Measurements from ENCODE around the gene KCNN3.

KCNN3 gene

GRCh38 chr1:154835531-154836324, 34.4 kb downstream of the KCNN3 start:
- no peaks in the 10 kb centered on the region for H3K9me3 Mint-ChIP-seq
- H3K27ac Mint-ChIP-seq: no peak overlapping the region
- H3K4me1 Mint-ChIP-seq (ENCODE audit: low read depth): peaks cover 3% of the 10 kb centered on the region
- H3K27me3 Mint-ChIP-seq (ENCODE audit: low read depth): peaks cover 5% of the 10 kb centered on the region
- no peak overlapping the region for H3K4me3 Mint-ChIP-seq
- no peaks in the 10 kb centered on the region for H3K36me3 Mint-ChIP-seq (ENCODE audit: low read depth)
- no peak for DNase-seq (ENCODE audit: low spot score)

GRCh38 chr1:154833841-154834240, 36.2 kb downstream of the KCNN3 start:
- no peak for DNase-seq (ENCODE audit: low spot score)

GRCh38 chr1:154833209-154833608, 36.9 kb downstream of the KCNN3 start:
- Mint-ChIP-seq H3K36me3 (ENCODE audit: low read depth) (no peaks in the 10 kb centered on the region), H3K27ac (no peak overlapping the region), H3K27me3 (ENCODE audit: low read depth) (peaks cover 5% of the 10 kb centered on the region), H3K4me3 (no peak overlapping the region), H3K4me1 (ENCODE audit: low read depth) (peaks cover 3% of the 10 kb centered on the region), H3K9me3 (no peaks in the 10 kb centered on the region)
- DNase-seq (ENCODE audit: low spot score): no peak

More at GRCh38 chr1:154833841-154834240, 36.2 kb downstream of the KCNN3 start:
- Mint-ChIP-seq H3K4me3 (no peak overlapping the region), H3K9me3 (no peaks in the 10 kb centered on the region), H3K4me1 (ENCODE audit: low read depth) (peaks cover 3% of the 10 kb centered on the region), H3K27me3 (ENCODE audit: low read depth) (peaks cover 5% of the 10 kb centered on the region), H3K36me3 (ENCODE audit: low read depth) (no peaks in the 10 kb centered on the region), H3K27ac (no peak overlapping the region)

GRCh38 chr1:154832384-154832783, 37.7 kb downstream of the KCNN3 start:
- DNase-seq (ENCODE audit: low spot score): no peak
- Mint-ChIP-seq H3K36me3 (ENCODE audit: low read depth) (no peaks in the 10 kb centered on the region), H3K4me3 (no peak overlapping the region), H3K4me1 (ENCODE audit: low read depth) (peaks cover 3% of the 10 kb centered on the region), H3K27ac (no peak overlapping the region), H3K27me3 (ENCODE audit: low read depth) (peaks cover 5% of the 10 kb centered on the region), H3K9me3 (no peaks in the 10 kb centered on the region)

DNA sequence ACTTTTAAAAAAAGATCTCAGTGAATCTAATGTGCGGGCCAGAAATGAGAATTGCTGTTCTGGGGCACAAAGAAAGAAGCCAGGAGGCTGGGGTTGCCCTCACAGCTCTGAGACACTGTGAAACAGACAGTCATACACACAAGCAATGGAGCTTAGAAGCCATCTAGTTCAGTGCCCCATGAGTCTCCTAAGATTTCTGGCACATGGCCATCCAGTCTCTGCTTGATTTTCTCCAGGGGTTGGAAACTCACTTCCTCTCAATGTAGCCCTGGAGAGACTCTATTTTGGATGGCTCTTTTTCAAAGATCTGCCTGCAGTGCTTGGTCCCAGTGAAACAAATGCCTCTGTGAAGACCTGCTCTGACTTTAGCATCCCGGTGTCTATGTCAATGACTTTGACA, 38.6 kb downstream of the KCNN3 start:
- DNase-seq (ENCODE audit: low spot score): no peak
- Mint-ChIP-seq H3K27ac (no peak overlapping the region), H3K4me3 (no peak overlapping the region), H3K9me3 (no peaks in the 10 kb centered on the region), H3K36me3 (ENCODE audit: low read depth) (no peaks in the 10 kb centered on the region), H3K27me3 (ENCODE audit: low read depth) (peaks cover 3% of the 10 kb centered on the region), H3K4me1 (ENCODE audit: low read depth) (peaks cover 3% of the 10 kb centered on the region)

DNA sequence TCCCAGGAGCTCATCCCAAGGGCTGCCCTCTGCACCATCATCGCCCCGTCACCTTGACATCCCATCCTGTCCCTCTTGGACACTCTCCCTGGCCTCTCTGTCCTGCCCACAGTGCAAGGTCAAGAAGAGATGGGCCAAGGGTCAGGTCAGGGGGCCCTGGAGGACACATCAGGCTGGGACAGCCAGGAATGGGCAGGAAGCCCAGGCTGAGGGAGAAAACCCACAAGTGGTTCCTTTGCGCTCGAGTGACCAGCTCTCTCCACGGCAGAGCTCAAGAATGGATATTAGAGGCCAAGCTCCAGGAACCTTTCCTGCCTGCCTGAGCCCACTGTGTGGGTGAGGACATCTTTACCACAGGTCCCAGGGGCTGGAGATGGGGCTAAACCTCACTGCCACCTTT, 41.0 kb downstream of the KCNN3 start:
- H3K27me3 Mint-ChIP-seq (ENCODE audit: low read depth): no peaks in the 10 kb centered on the region
- H3K4me3 Mint-ChIP-seq: no peak overlapping the region
- H3K27ac Mint-ChIP-seq: no peak overlapping the region
- peaks cover 3% of the 10 kb centered on the region for H3K4me1 Mint-ChIP-seq (ENCODE audit: low read depth)
- no peaks in the 10 kb centered on the region for H3K9me3 Mint-ChIP-seq
- DNase-seq (ENCODE audit: low spot score): no peak
- H3K36me3 Mint-ChIP-seq (ENCODE audit: low read depth): no peaks in the 10 kb centered on the region

- H3K9me3 Mint-ChIP-seq: no peaks in the 10 kb centered on the region
- H3K4me1 Mint-ChIP-seq (ENCODE audit: low read depth): no peaks in the 10 kb centered on the region
- H3K4me3 Mint-ChIP-seq: no peak overlapping the region
- H3K27ac Mint-ChIP-seq: no peak overlapping the region
- no peak for DNase-seq (ENCODE audit: low spot score)
- H3K36me3 Mint-ChIP-seq (ENCODE audit: low read depth): no peaks in the 10 kb centered on the region
- H3K27me3 Mint-ChIP-seq (ENCODE audit: low read depth): no peaks in the 10 kb centered on the region
Observed at GRCh38 chr1:154824179-154825000, 45.7 kb downstream of the KCNN3 start.

GRCh38 chr1:154822717-154823116, 47.4 kb downstream of the KCNN3 start:
- Mint-ChIP-seq H3K27me3 (ENCODE audit: low read depth) (no peaks in the 10 kb centered on the region), H3K9me3 (no peaks in the 10 kb centered on the region), H3K27ac (no peak overlapping the region), H3K36me3 (ENCODE audit: low read depth) (no peaks in the 10 kb centered on the region), H3K4me3 (no peak overlapping the region), H3K4me1 (ENCODE audit: low read depth) (no peaks in the 10 kb centered on the region)
- DNase-seq (ENCODE audit: low spot score): no peak

GRCh38 chr1:154822233-154822632, 47.8 kb downstream of the KCNN3 start:
- H3K27ac Mint-ChIP-seq: no peak overlapping the region
- H3K27me3 Mint-ChIP-seq (ENCODE audit: low read depth): no peaks in the 10 kb centered on the region
- no peaks in the 10 kb centered on the region for H3K9me3 Mint-ChIP-seq
- H3K4me1 Mint-ChIP-seq (ENCODE audit: low read depth): no peaks in the 10 kb centered on the region
- H3K36me3 Mint-ChIP-seq (ENCODE audit: low read depth): no peaks in the 10 kb centered on the region
- DNase-seq (ENCODE audit: low spot score): no peak
- H3K4me3 Mint-ChIP-seq: no peak overlapping the region

DNA sequence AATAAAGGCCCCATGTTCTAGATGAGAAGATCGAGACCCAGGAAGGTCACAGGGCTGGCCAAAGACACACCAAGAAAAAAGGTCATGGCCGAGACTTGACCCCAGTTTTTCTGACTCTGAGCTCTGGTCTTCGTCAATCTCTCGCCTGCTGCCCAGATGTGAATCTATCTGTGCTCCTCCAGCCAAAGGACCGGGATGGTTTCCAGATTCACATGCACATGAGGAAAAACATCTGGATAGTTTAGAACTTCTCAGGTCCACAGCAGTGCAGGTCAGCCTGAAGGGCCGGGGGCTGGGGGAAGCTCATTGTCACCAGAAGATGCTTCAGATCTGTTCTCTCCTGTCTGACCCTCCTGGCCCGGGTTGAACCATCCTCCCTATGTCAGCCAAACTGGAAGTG, 49.0 kb downstream of the KCNN3 start:
- H3K4me1 Mint-ChIP-seq (ENCODE audit: low read depth): no peaks in the 10 kb centered on the region
- H3K9me3 Mint-ChIP-seq: no peaks in the 10 kb centered on the region
- H3K36me3 Mint-ChIP-seq (ENCODE audit: low read depth): no peaks in the 10 kb centered on the region
- DNase-seq (ENCODE audit: low spot score): no peak
- H3K4me3 Mint-ChIP-seq: no peak overlapping the region
- H3K27me3 Mint-ChIP-seq (ENCODE audit: low read depth): no peaks in the 10 kb centered on the region
- H3K27ac Mint-ChIP-seq: no peak overlapping the region

DNA sequence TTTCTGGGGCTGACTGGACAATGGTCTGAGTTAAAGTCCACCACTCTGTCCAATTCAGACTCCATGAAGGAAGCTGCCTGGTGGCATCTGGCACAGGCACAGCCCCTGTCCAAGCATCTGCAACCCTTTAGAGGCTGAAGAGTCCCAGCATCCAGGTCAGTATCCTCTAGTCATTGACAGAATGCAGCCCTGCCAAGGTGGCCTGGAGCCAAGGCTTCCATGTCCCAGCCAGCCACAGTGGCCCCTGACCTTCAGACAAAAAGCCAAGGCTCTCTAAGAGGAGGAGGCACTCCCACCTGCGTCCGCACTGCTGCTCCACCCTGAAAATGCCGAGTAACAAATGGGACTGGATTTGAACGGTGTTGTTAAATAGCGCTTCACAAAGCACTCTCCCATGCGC, 49.4 kb downstream of the KCNN3 start:
- no peaks in the 10 kb centered on the region for H3K9me3 Mint-ChIP-seq
- H3K27ac Mint-ChIP-seq: no peak overlapping the region

DNA sequence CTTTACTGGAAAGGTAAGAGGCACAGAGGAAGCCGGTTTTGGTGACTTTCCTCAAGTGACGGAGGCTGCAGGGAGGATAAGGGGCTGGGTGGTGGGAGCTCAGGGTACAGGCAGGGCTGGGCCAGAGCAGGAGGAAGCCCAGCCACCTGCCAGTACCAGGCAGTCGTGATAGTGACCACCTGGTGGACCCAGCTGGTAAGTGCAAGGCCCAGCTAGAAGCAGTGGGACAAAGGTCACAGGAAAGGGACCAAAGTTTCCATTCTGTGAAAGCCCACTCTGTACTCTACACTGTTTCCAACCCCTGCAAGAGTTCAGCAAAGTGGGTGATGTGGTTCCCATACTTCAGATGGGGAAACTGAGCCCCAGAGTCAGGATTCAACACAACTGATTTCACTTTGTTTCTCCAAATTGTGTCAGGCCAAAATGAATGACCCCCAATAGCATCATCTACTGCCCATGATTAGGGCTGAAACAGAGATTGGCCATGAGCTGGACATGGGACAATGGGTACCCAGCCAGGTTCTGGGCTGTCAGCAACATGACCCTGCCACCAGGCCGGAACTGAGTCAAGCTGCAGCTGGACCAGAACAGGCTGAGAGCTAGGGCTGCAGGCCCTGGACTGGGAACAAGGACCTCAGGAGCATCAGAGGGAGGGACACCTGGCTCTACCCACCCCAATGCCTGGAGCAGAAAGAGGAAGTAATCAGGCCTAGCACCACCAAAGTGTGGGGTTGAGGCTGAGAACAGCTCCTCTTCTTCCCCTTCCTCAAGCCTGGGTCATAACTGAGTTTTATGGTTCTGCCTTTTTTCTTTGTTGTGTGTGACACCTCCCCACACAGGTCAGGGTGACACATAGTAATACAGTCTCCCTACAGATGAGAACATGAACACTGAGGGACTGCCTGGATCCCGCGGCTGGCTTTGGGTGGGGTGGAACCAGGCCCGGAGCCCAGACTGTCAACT, 50.2 kb downstream of the KCNN3 start:
- DNase-seq (ENCODE audit: low spot score): no peak
- H3K9me3 Mint-ChIP-seq: no peaks in the 10 kb centered on the region
- no peak overlapping the region for H3K4me3 Mint-ChIP-seq
- no peaks in the 10 kb centered on the region for H3K27me3 Mint-ChIP-seq (ENCODE audit: low read depth)
- H3K36me3 Mint-ChIP-seq (ENCODE audit: low read depth): no peaks in the 10 kb centered on the region
- no peaks in the 10 kb centered on the region for H3K4me1 Mint-ChIP-seq (ENCODE audit: low read depth)
- no peak overlapping the region for H3K27ac Mint-ChIP-seq

More for the DNA sequence above, 49.4 kb downstream of the KCNN3 start:
- Mint-ChIP-seq H3K36me3 (ENCODE audit: low read depth) (no peaks in the 10 kb centered on the region), H3K4me1 (ENCODE audit: low read depth) (no peaks in the 10 kb centered on the region), H3K27me3 (ENCODE audit: low read depth) (no peaks in the 10 kb centered on the region), H3K4me3 (no peak overlapping the region)
- no peak for DNase-seq (ENCODE audit: low spot score)

DNA sequence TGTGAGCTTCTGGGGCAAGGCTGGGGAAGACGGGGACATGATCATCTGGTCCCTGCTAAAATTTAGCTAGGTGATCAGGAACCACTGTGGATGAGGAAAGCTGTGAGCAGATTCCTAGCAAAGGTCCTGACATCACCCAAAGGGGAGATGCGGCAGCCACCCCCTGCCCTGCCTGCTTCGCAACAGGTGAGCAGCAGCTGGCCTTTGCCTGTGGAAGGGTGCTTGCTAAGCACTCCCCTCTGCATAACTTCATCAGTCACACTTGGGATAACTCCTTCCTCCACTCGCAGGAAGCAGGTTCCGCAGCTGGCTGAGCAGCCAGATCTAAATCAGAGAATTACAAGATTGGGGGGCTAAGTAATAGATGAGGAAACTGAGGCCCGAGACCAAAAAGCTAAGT, 51.2 kb downstream of the KCNN3 start:
- Mint-ChIP-seq H3K36me3 (ENCODE audit: low read depth) (no peaks in the 10 kb centered on the region), H3K27ac (no peak overlapping the region), H3K4me1 (ENCODE audit: low read depth) (no peaks in the 10 kb centered on the region), H3K9me3 (no peaks in the 10 kb centered on the region), H3K27me3 (ENCODE audit: low read depth) (no peaks in the 10 kb centered on the region), H3K4me3 (no peak overlapping the region)
- DNase-seq (ENCODE audit: low spot score): no peak

Measured in T-helper 2 cell treated with Interferon-gamma antibody and Interleukin-4, amounts not matched to agents 5 μg/mL and 100 μg/mL, for 36 hours (primary cell).